Endodermal cell (in vitro differentiated cells): ENCODE results near the gene ARHGEF40. TPM values are rescaled to one million over a fixed set of nuclear protein-coding genes. Genes with fewer than 3 reads are reported as not detected.
A peak's percentile ranks its signal among the peaks of the same experiment; 100 is the strongest.

ENCODE experiments used
- DNase-seq: peaks from one replicate; pipeline ENCODE4 v3.0.0-alpha.2; 2017
- H3K27ac ChIP-seq: 2 replicates; pipeline ENCODE4 v1.5.1; 2013; ENCODE audit warnings: mild to moderate bottlenecking, low read depth, low read length, moderate library complexity
- H3K27me3 ChIP-seq: 2 replicates; pipeline ENCODE4 v1.6.1; 2013; ENCODE audit warnings: mild to moderate bottlenecking, low read length, moderate library complexity; ENCODE audit not compliant: insufficient read depth, control insufficient read depth, poor library complexity, severe bottlenecking
- H3K36me3 ChIP-seq: 2 replicates; pipeline ENCODE4 v1.7.0; 2013; ENCODE audit warnings: mild to moderate bottlenecking, low read length, moderate library complexity; ENCODE audit not compliant: control insufficient read depth, insufficient read depth
- H3K4me1 ChIP-seq: one replicate; pipeline ENCODE4 v1.7.0; 2013; ENCODE audit warnings: low read length; ENCODE audit not compliant: control insufficient read depth, insufficient read depth
- H3K4me3 ChIP-seq: 2 replicates; pipeline ENCODE4 v1.5.1; 2013; ENCODE audit warnings: mild to moderate bottlenecking, low read length, moderate library complexity
- H3K9ac ChIP-seq: 2 replicates; pipeline ENCODE4 v1.6.1; 2013; ENCODE audit warnings: mild to moderate bottlenecking, low read length, moderate library complexity; ENCODE audit not compliant: poor library complexity, severe bottlenecking; ENCODE audit errors: extremely low read depth
- H3K9me3 ChIP-seq: 2 replicates; pipeline ENCODE4 v1.6.1; 2013; ENCODE audit warnings: mild to moderate bottlenecking, low read length, moderate library complexity; ENCODE audit not compliant: control insufficient read depth
- H3K27ac Mint-ChIP-seq: 2 replicates; pipeline ENCODE4 v1.8.0; 2020; ENCODE audit warnings: mixed read lengths
- H3K27me3 Mint-ChIP-seq: 2 replicates; pipeline ENCODE4 v1.8.0; 2021; ENCODE audit warnings: mild to moderate bottlenecking, mixed read lengths; ENCODE audit not compliant: insufficient read depth
- H3K36me3 Mint-ChIP-seq: 2 replicates; pipeline ENCODE4 v1.8.0; 2020; ENCODE audit warnings: low read depth, mixed read lengths
- H3K4me1 Mint-ChIP-seq: 2 replicates; pipeline ENCODE4 v1.8.0; 2020; ENCODE audit warnings: mixed read lengths
- H3K4me3 Mint-ChIP-seq: 2 replicates; pipeline ENCODE4 v1.8.0; 2020; ENCODE audit warnings: mild to moderate bottlenecking, moderate library complexity, mixed read lengths
- H3K9me3 Mint-ChIP-seq: 2 replicates; pipeline ENCODE4 v1.8.0; 2020; ENCODE audit warnings: mild to moderate bottlenecking, mixed read lengths
- CTCF ChIP-seq: fragments of 200-600 bp; sonication (generic); conservative IDR thresholded peaks from 2 replicates; pipeline ENCODE4 v1.5.0; 2021; ENCODE audit warnings: antibody characterized with exemption, mild to moderate bottlenecking
- WGBS, 2 experiments: methylation state at CpG; one replicate each; pipeline versions ENCODE4 v1.1.5 to v1.1.7; 2013; ENCODE audit warnings: missing lambda C conversion rate in 2 of 2, mixed read lengths in 1 of 2; ENCODE audit not compliant: insufficient coverage in 1 of 2, insufficient read length in 1 of 2; 5-methylcytosine and 5-hydroxymethylcytosine counted together
- total RNA-seq, 2 donors: library from RNA; stranded (reverse); fragmentation: NEBNext Ultra II Directional in 1 of 2; extraction: Animal tissue kit (Norgen Biotek cat#: 25700) in 1 of 2; gene quantifications; 2 replicates in 1 of 2; 3 replicates in 1 of 2; pipeline ENCODE4 v1.2.1, GENCODE V29; 2021

The ARHGEF40 gene
- total RNA-seq, 2 donors from 2014 or later: 71.1 to 73.5 TPM

GRCh38 chr14:21072781-21073339, 2.8 kb downstream of the ARHGEF40 start:
- Mint-ChIP-seq H3K27me3 (peaks cover 2% of the 10 kb centered on the region), H3K36me3 (peaks cover 42% of the 10 kb centered on the region), H3K4me3 (peak overlapping the region; percentile 86), H3K4me1 (peaks cover 16% of the 10 kb centered on the region), H3K9me3 (no peaks in the 10 kb centered on the region), H3K27ac (peak overlapping the region; percentile 44)
- no peak overlapping the region for H3K4me3 ChIP-seq
- WGBS, 2 experiments: 95 to 97% methylated on average over 5 to 9 of the region's 9 CpGs
- H3K36me3 ChIP-seq: peaks cover 49% of the 10 kb centered on the region
- no peak for DNase-seq
- H3K27me3 ChIP-seq: no peaks in the 10 kb centered on the region
- TF ChIP-seq CTCF: no peak
- peaks cover 4% of the 10 kb centered on the region for H3K4me1 ChIP-seq
- H3K9me3 ChIP-seq: no peaks in the 10 kb centered on the region
- no peak overlapping the region for H3K9ac ChIP-seq
- no peak overlapping the region for H3K27ac ChIP-seq

DNA sequence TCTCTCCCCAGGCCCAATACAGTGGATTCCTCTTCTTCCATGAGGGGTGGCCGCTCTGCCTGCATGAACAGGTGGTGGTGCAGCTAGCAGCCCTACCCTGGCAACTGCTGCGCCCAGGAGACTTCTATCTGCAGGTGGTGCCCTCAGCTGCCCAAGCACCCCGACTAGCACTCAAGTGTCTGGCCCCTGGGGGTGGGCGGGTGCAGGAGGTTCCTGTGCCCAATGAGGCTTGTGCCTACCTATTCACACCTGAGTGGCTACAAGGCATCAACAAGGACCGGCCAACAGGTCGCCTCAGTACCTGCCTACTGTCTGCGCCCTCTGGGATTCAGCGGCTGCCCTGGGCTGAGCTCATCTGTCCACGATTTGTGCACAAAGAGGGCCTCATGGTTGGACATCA, 3.8 kb downstream of the ARHGEF40 start:
- 93 to 97% methylated on average over 9 of the region's 9 CpGs for WGBS, 2 experiments
- Histone ChIP-seq H3K9me3 (no peaks in the 10 kb centered on the region), H3K4me3 (no peak overlapping the region), H3K27me3 (no peaks in the 10 kb centered on the region), H3K4me1 (no peaks in the 10 kb centered on the region), H3K36me3 (peaks cover 58% of the 10 kb centered on the region), H3K27ac (no peak overlapping the region), H3K9ac (no peak overlapping the region)
- Mint-ChIP-seq H3K9me3 (no peaks in the 10 kb centered on the region), H3K4me3 (no peak overlapping the region), H3K4me1 (peaks cover 16% of the 10 kb centered on the region), H3K36me3 (peaks cover 50% of the 10 kb centered on the region), H3K27me3 (no peaks in the 10 kb centered on the region), H3K27ac (no peak overlapping the region)
- no peak for DNase-seq
- TF ChIP-seq CTCF: no peak

DNA sequence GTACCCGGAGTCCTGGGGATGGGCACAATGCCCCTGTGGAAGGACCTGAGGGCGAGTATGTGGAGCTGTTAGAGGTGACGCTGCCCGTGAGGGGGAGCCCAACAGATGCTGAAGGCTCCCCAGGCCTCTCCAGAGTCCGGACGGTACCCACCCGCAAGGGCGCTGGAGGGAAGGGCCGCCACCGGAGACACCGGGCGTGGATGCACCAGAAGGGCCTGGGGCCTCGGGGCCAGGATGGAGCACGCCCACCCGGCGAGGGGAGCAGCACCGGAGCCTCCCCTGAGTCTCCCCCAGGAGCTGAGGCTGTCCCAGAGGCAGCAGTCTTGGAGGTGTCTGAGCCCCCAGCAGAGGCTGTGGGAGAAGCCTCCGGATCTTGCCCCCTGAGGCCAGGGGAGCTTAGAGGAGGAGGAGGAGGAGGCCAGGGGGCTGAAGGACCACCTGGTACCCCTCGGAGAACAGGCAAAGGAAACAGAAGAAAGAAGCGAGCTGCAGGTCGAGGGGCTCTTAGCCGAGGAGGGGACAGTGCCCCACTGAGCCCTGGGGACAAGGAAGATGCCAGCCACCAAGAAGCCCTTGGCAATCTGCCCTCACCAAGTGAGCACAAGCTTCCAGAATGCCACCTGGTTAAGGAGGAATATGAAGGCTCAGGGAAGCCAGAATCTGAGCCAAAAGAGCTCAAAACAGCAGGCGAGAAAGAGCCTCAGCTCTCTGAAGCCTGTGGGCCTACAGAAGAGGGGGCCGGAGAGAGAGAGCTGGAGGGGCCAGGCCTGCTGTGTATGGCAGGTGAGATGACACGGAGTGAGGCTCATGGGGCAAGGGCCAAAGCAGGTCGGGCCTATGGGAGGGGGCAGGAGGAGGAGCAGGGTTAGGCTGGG, 4.5 kb downstream of the ARHGEF40 start:
- Mint-ChIP-seq H3K9me3 (no peaks in the 10 kb centered on the region), H3K4me1 (peaks cover 11% of the 10 kb centered on the region), H3K4me3 (no peak overlapping the region), H3K27me3 (no peaks in the 10 kb centered on the region), H3K27ac (no peak overlapping the region), H3K36me3 (peaks cover 57% of the 10 kb centered on the region)
- 93 to 98% methylated on average over 20 to 26 of the region's 26 CpGs for WGBS, 2 experiments
- no peak overlapping the region for H3K9ac ChIP-seq
- no peak for DNase-seq
- no peaks in the 10 kb centered on the region for H3K27me3 ChIP-seq
- no peak for TF ChIP-seq CTCF
- no peak overlapping the region for H3K4me3 ChIP-seq
- no peaks in the 10 kb centered on the region for H3K4me1 ChIP-seq
- H3K36me3 ChIP-seq: peaks cover 65% of the 10 kb centered on the region
- H3K9me3 ChIP-seq: no peaks in the 10 kb centered on the region
- H3K27ac ChIP-seq: no peak overlapping the region
